Activated T-helper 2 cell treated with anti-CD3 and anti-CD28 coated beads, Interferon-gamma antibody, Interleukin-2, Interleukin-4, amounts not matched to agents 10 μg/mL and 5 μg/mL and 100 μg/mL, durations not matched to agents 14 hours and 24 hours and 36 hours (primary cell): ENCODE results near the gene SAP130. TPM values are rescaled to one million over a fixed set of nuclear protein-coding genes. Genes with fewer than 3 reads are reported as not detected.

Experiments
- DNase-seq: peaks from one replicate; pipeline ENCODE4 v3.0.0; 2021; ENCODE audit warnings: low spot score
- H3K27ac Mint-ChIP-seq: one replicate; pipeline ENCODE4 v1.8.0; 2021; ENCODE audit warnings: mixed read lengths
- H3K27me3 Mint-ChIP-seq: one replicate; pipeline ENCODE4 v1.8.0; 2021; ENCODE audit warnings: low read depth, mixed read lengths
- H3K36me3 Mint-ChIP-seq: one replicate; pipeline ENCODE4 v1.8.0; 2021; ENCODE audit warnings: low read depth, mixed read lengths
- H3K4me1 Mint-ChIP-seq: one replicate; pipeline ENCODE4 v1.8.0; 2021; ENCODE audit warnings: low read depth, mixed read lengths
- H3K4me3 Mint-ChIP-seq: one replicate; pipeline ENCODE4 v1.8.0; 2021; ENCODE audit warnings: low read depth, mild to moderate bottlenecking, moderate library complexity, mixed read lengths
- H3K9me3 Mint-ChIP-seq: one replicate; pipeline ENCODE4 v1.8.0; 2021; ENCODE audit warnings: mixed read lengths
- intact Hi-C: fragments of 100-400 bp; cut with micrococcal nuclease; formaldehyde crosslinking; loops from one replicate; pipeline ENCODE4 v1.15.1; 2023
- total RNA-seq: library from RNA; stranded (reverse); gene quantifications from 2 replicates; pipeline ENCODE4 v1.2.3, GENCODE V29; 2022

Gene SAP130
- total RNA-seq, 1 donor from 2014 or later: 36.5 TPM

- no peak overlapping the region for H3K27ac Mint-ChIP-seq
- intact Hi-C loops: no loop called here
- H3K4me3 Mint-ChIP-seq: no peak overlapping the region
- no peaks in the 10 kb centered on the region for H3K36me3 Mint-ChIP-seq
- no peaks in the 10 kb centered on the region for H3K9me3 Mint-ChIP-seq
- peaks cover 4% of the 10 kb centered on the region for H3K27me3 Mint-ChIP-seq
- no peak for DNase-seq
- H3K4me1 Mint-ChIP-seq: peaks cover 3% of the 10 kb centered on the region
Measured at GRCh38 chr2:127897531-127898211, 130.2 kb downstream of the SAP130 start.

GRCh38 chr2:127893494-127893893, 134.4 kb downstream of the SAP130 start:
- H3K27ac Mint-ChIP-seq: no peak overlapping the region

GRCh38 chr2:127893033-127893432, 134.8 kb downstream of the SAP130 start:
- intact Hi-C loops: no loop called here
- Mint-ChIP-seq H3K9me3 (no peaks in the 10 kb centered on the region), H3K4me1 (peaks cover 2% of the 10 kb centered on the region), H3K36me3 (no peaks in the 10 kb centered on the region), H3K27me3 (peaks cover 4% of the 10 kb centered on the region), H3K27ac (no peak overlapping the region), H3K4me3 (no peak overlapping the region)
- no peak for DNase-seq

More at GRCh38 chr2:127893494-127893893, 134.4 kb downstream of the SAP130 start:
- peaks cover 3% of the 10 kb centered on the region for H3K4me1 Mint-ChIP-seq
- H3K9me3 Mint-ChIP-seq: no peaks in the 10 kb centered on the region
- intact Hi-C loops: no loop called here
- no peak overlapping the region for H3K4me3 Mint-ChIP-seq
- peaks cover 4% of the 10 kb centered on the region for H3K27me3 Mint-ChIP-seq
- DNase-seq: no peak
- H3K36me3 Mint-ChIP-seq: no peaks in the 10 kb centered on the region

GRCh38 chr2:127891811-127892210, 136.0 kb downstream of the SAP130 start:
- no peaks in the 10 kb centered on the region for H3K9me3 Mint-ChIP-seq
- intact Hi-C loops: no loop called here
- no peaks in the 10 kb centered on the region for H3K36me3 Mint-ChIP-seq
- no peak for DNase-seq
- no peak overlapping the region for H3K4me3 Mint-ChIP-seq
- no peak overlapping the region for H3K27ac Mint-ChIP-seq
- peaks cover 6% of the 10 kb centered on the region for H3K4me1 Mint-ChIP-seq
- H3K27me3 Mint-ChIP-seq: peaks cover 3% of the 10 kb centered on the region

Other genes with a start within 250 kb of the SAP130 start
- 74.2 and 76.5 TPM in 2 replicates for gene WDR33, start 216.9 kb downstream of the SAP130 start, total RNA-seq
- 62.8 and 63.4 TPM in 2 replicates for gene POLR2D, start 169.9 kb downstream of the SAP130 start, total RNA-seq
- 19.3 and 19.4 TPM in 2 replicates for gene AMMECR1L, start 142.1 kb downstream of the SAP130 start, total RNA-seq
- 72.4 and 74.7 TPM in 2 replicates for gene UGGT1, start 63.1 kb upstream of the SAP130 start, total RNA-seq